ENCODE results near the gene RCAN1. TPM values are rescaled to one million over a fixed set of nuclear protein-coding genes. Genes with fewer than 3 reads are reported as not detected.
A peak's percentile ranks its signal among the peaks of the same experiment; 100 is the strongest.

The RCAN1 gene
- total RNA-seq, 1 experiment from 2014 or later: 28.3 TPM

DNA sequence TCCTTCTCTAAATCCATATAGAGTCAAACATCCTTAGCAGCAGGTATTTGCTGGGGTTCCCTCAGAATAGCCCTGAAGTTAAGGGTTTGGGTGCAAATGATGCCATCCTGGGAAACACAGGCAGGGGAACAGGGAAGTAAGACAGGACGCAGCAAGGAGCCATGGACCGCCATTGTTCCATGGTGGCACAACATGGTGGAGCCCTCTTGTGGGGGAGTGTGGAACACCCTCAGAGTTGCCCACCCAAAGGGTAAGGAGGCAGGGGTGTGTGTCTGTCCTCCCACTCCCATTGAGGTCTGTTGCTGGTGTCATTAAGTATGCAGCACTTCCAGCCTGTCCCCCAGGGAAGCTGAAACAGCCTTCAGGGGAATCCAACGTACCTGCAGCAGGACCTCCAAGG is 20.4 kb upstream of the RCAN1 start:
- H3K9me3 ChIP-seq (replicated peaks): no peaks in the 10 kb centered on the region
- peak; percentile 31 to 47 for DNase-seq
- H3K27ac ChIP-seq: no peak overlapping the region
- no peaks in the 10 kb centered on the region for H3K4me1 ChIP-seq
- no peaks in the 10 kb centered on the region; the same call in none of the 2 replicates for H3K27me3 ChIP-seq
- no peak overlapping the region for H3K4me3 ChIP-seq
- H3K36me3 ChIP-seq: no peaks in the 10 kb centered on the region

DNA sequence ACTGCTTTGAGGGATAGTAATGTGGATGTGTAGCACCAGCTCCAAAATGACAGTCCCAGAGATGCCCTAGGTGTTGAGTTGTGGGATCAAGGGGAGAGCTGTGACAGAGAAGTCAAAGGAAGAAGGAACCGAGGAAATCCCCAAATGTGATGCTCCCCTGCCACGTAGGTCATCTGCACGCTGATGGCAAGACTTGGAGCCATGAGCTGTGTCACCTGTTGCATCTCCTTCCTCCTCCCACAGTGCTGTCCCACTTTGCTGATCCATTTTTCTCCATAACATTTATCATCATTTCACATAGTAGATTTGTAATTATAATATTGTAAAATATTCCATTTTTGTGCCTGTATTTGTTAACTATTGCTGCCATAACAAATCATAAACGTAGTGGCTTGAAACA is 17.6 kb upstream of the RCAN1 start:
- H3K27me3 ChIP-seq: no peaks in the 10 kb centered on the region; the same call in none of the 2 replicates
- no peak overlapping the region for H3K27ac ChIP-seq
- H3K9me3 ChIP-seq (replicated peaks): no peaks in the 10 kb centered on the region
- no peak overlapping the region for H3K4me3 ChIP-seq
- no peaks in the 10 kb centered on the region for H3K36me3 ChIP-seq
- DNase-seq: no peak
- no peaks in the 10 kb centered on the region for H3K4me1 ChIP-seq

DNA sequence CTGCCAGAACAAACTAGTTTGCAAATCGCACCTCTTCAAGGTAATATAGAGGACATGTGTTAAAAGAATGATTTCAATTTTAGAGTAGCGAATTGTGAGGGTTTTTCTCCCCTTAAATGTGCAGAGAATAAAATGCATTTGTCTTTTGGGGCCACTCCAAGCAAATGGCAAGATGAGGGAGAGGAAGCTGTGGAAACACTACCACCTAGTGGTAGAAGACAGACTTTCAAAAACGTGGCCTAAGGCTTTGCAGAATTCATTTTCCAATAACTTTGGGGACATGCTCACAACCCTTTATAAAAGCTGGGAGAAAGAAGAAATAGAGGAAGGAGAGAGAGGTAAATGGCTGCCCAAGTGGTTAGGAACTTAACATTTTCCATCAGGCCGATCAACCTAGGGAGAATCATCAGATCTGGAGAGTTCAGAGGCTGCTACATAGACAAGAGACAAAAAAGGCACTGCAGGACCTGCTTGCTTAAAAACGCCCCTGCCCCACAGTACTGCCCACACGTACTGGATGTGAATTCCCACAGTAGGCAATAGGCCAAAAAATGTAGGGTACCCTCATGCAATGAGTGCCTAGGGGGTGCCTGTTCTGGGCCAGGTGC is 15.7 kb upstream of the RCAN1 start:
- Histone ChIP-seq H3K4me3 (no peak overlapping the region), H3K36me3 (no peaks in the 10 kb centered on the region), H3K9me3 (replicated peaks) (no peaks in the 10 kb centered on the region), H3K27ac (no peak overlapping the region), H3K4me1 (no peaks in the 10 kb centered on the region), H3K27me3 (no peaks in the 10 kb centered on the region; the same call in none of the 2 replicates)
- DNase-seq: peak; percentile 19 to 78

DNA sequence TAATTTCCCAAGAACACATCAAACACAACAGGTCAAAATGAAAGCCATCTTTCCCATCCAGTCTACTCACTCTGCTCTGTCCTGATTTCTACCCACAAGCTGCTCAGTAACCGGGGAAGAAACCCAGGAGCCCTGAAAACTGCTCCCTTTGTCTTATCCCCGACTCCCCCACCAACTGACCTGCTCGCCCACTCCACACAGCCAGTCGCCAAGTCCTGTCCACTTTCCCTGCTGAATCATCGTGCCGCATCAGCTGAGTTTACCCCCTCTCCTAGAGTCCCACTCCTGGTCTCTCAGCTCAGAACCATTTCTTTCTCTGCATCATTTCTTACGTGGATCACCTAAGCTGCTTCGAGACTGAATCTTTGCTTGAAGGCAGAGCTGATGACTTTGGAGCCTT is 11.2 kb upstream of the RCAN1 start:
- Histone ChIP-seq H3K36me3 (no peaks in the 10 kb centered on the region), H3K4me1 (no peaks in the 10 kb centered on the region)
- no peak for DNase-seq

DNA sequence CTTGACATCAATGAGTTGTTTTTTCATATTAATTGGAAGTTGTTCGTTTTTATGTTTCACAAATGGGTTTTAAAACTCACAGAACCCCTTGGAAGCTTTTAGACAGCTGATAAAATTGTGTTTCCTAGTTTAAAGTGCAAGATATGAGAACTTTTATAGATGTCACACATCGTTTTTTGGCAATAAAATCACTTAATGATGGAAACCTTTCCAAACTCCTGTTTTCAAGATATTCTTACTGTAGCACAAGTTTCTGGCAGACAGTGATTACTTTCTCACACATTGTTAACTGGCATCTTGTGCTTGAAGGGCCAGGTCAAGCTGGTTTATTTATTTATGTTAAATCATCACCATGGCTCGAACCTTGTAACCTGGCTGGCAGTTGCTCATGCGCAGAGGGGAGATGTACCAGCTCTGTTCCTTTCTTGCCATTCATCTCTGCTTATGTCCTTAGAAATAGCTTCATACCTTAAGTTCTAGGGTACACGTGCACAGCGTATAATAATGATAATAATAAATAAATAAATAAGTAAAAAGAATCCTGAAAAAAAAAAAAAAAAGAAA is 10.2 kb upstream of the RCAN1 start:
- no peaks in the 10 kb centered on the region for H3K4me1 ChIP-seq
- no peak for DNase-seq
- H3K9me3 ChIP-seq (replicated peaks): no peaks in the 10 kb centered on the region
- no peak overlapping the region for H3K27ac ChIP-seq
- H3K27me3 ChIP-seq: no peaks in the 10 kb centered on the region
- no peaks in the 10 kb centered on the region for H3K36me3 ChIP-seq
- no peak overlapping the region for H3K4me3 ChIP-seq

More for the DNA sequence above, 11.2 kb upstream of the RCAN1 start:
- H3K27me3 ChIP-seq: no peaks in the 10 kb centered on the region
- H3K9me3 ChIP-seq (replicated peaks): no peaks in the 10 kb centered on the region
- H3K27ac ChIP-seq: no peak overlapping the region
- H3K4me3 ChIP-seq: no peak overlapping the region

DNA sequence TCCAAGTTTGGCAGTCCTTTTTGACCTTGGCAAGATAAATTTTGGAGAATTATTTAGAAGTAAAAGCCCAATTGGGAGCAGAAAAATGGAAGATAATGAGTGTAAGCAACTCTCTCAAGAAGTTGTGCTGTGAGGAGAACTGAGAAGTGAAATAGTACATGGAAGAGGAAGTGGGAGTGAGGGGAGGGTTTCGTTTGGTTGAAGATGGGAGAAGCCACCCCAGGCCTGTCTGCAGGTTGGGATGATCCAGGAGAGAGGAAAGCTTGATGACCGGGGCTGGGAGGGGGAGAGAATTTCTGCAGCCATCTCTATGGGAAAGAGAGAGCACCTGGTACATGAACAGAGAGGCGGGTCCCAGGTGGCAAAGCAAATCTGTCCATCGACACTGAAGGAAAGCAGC is 8.6 kb upstream of the RCAN1 start:
- no peaks in the 10 kb centered on the region for H3K9me3 ChIP-seq (replicated peaks)
- no peak overlapping the region for H3K4me3 ChIP-seq
- no peaks in the 10 kb centered on the region for H3K27me3 ChIP-seq
- no peak for DNase-seq
- H3K27ac ChIP-seq: no peak overlapping the region
- no peaks in the 10 kb centered on the region for H3K4me1 ChIP-seq
- no peaks in the 10 kb centered on the region for H3K36me3 ChIP-seq

DNA sequence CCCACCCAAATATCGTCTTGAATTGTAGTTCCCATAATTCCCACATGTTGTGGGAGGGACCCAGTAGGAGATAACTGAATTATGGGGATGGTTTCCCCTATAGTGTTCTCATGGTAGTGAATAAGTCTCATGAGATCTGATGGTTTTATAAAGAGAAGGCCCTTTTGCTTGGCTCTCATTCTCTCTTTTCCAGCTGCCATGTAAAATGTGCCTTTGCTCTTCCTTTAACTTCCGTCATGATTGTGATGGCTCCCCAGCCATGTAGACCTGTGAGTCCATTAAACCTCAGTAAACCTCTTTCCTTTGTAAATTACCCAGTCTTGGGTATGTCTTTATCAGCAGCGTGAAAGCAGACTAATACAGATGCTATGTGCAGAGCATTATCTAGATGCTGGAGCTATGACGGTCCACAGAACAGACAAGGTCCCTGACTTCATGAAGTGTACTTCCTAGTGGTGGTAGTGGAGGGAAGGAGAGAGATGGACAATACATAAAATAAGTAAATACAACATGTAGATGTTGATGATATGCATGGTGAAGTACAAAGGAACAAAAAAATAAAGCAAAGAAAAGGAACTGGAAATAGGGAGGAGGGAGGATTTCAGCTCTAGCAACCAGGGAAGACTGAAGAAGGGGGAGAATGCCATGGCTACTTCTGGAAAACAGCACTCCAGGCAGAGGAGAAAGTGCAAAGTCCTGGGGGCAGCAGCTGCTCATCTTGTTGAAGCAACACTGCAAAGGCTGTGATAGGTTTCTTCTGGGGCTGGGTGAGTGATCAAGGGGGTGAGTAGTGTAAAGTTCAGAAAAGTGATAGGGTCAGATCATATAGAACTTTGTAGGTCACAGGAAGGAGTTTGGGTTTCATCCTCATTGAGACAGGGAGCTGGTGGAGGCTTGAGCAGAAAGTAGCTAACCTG is 6.8 kb upstream of the RCAN1 start:
- Histone ChIP-seq H3K4me1 (no peaks in the 10 kb centered on the region), H3K4me3 (no peak overlapping the region), H3K36me3 (no peaks in the 10 kb centered on the region), H3K27ac (no peak overlapping the region), H3K27me3 (no peaks in the 10 kb centered on the region), H3K9me3 (replicated peaks) (no peaks in the 10 kb centered on the region)
- DNase-seq: no peak

DNA sequence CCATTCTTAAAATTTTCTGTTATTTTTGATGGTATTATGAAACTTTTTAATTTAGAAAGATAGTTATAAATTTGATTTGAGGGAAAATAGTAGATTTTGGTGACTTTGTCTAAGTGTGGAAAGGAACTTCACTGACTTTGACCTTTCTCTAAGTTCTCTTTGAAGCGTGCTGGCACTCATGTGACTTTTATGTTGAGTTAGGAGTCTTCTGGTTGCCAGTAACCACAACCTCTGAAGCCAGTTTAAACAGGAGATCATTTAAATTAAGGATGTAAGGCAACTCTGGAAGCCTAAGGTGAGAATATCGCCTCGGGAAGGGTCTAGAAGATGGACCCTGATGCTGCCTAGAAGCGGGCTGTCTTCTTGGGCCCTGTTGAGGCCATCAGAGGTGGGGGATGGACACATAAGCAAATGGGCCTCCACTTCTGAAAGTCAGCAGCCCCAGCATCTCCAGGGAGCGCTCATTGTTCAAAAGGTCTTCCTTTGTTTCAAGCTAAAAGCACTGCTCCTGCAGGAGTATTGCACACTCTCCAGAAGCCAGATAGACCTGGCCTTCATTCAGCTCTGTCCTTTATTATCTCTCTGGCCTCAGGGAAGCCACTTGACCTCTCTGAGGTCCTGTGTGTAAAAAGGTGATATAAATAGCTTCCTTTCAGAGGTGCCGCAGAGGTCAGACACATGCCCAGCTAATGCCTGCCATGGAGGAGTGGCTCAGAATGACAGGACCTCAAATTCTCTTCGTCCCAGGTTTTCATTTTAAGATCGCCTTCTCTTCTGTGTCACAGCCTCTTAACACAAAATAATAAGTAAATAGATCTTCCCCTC is 5.1 kb upstream of the RCAN1 start:
- Histone ChIP-seq H3K27ac (no peak overlapping the region), H3K4me3 (no peak overlapping the region), H3K36me3 (no peaks in the 10 kb centered on the region), H3K9me3 (replicated peaks) (no peaks in the 10 kb centered on the region), H3K4me1 (no peaks in the 10 kb centered on the region), H3K27me3 (no peaks in the 10 kb centered on the region)
- DNase-seq: no peak

DNA sequence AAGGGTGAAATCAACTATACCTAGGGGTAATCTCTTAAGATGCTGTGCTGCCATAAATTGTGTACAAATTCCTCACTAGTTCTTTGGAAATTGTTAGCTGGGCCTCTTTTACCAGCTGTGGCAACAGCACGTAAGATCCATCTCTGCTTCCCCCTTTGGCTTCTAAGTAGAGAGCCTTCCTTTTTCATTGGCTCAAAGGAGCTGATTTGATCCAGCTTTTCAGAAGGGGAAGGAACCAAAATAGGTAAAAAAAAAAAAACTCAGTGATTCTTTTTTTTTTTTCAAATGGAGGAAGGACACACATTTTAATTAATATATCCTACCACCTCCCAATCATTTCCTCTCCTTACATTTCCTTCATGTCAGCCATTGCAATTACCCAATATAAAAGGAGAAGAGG is 4.0 kb upstream of the RCAN1 start:
- Histone ChIP-seq H3K27ac (no peak overlapping the region), H3K4me1 (0 out of 2 replicates have a peak, but pooled peaks cover 3% of the 10 kb centered on the region), H3K36me3 (no peaks in the 10 kb centered on the region), H3K27me3 (no peaks in the 10 kb centered on the region), H3K9me3 (replicated peaks) (no peaks in the 10 kb centered on the region), H3K4me3 (no peak overlapping the region)
- DNase-seq: no peak

DNA sequence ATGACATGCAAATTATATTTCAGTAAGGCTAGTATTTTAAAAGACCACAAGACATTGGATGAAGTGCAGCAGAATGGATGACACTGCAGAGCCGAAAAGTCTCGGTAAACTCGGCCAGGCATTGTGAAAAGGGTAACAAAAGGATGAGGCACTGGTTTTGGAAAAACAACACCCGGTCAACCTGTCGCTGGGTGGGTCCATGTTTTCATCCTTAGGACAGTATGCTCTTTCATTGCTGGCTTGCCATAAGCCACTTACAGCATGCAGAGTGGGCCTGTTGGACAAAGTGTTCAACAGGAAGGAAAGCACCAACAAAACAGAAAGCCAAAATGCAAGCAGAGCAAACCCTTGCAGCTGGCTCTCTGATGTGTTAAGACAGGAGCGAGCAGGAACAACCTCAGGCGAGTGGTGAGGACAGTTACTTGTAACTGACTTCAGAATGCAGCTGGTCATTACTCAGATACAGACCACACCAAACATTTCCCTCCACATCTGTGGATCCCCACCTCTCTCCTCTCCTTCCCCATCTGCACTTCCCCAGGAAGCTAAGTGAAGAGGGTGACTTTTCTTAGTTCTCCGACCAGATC is 2.9 kb upstream of the RCAN1 start:
- no peak overlapping the region for H3K4me3 ChIP-seq
- no peaks in the 10 kb centered on the region for H3K36me3 ChIP-seq
- H3K4me1 ChIP-seq: 0 out of 2 replicates have a peak, but pooled peaks cover 3% of the 10 kb centered on the region
- no peaks in the 10 kb centered on the region for H3K27me3 ChIP-seq
- no peak for DNase-seq
- H3K9me3 ChIP-seq (replicated peaks): no peaks in the 10 kb centered on the region
- no peak overlapping the region for H3K27ac ChIP-seq

DNA sequence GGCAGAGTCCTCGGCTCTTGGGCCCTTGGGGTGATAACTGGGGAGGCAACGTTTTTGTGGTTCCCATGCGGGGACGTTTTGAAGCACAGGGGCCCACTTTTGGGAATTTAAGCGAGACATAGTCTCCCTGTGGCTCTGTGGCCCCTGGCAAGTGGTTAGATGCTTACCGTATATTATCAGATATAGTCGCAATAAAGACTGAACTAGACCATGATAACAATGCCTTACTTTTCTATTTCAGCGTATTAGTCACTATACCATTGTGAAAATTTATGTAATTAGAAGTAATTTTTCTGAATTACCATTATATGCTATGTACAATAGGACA is 538 bp upstream of the RCAN1 start:
- Histone ChIP-seq H3K27ac (no peak overlapping the region; the same call in 1 of the 2 replicates), H3K4me3 (peak overlapping the region; percentile 92), H3K27me3 (no peaks in the 10 kb centered on the region), H3K4me1 (0 out of 2 replicates have a peak, but pooled peaks cover 3% of the 10 kb centered on the region), H3K36me3 (no peaks in the 10 kb centered on the region), H3K9me3 (replicated peaks) (no peaks in the 10 kb centered on the region)
- DNase-seq: no peak

DNA sequence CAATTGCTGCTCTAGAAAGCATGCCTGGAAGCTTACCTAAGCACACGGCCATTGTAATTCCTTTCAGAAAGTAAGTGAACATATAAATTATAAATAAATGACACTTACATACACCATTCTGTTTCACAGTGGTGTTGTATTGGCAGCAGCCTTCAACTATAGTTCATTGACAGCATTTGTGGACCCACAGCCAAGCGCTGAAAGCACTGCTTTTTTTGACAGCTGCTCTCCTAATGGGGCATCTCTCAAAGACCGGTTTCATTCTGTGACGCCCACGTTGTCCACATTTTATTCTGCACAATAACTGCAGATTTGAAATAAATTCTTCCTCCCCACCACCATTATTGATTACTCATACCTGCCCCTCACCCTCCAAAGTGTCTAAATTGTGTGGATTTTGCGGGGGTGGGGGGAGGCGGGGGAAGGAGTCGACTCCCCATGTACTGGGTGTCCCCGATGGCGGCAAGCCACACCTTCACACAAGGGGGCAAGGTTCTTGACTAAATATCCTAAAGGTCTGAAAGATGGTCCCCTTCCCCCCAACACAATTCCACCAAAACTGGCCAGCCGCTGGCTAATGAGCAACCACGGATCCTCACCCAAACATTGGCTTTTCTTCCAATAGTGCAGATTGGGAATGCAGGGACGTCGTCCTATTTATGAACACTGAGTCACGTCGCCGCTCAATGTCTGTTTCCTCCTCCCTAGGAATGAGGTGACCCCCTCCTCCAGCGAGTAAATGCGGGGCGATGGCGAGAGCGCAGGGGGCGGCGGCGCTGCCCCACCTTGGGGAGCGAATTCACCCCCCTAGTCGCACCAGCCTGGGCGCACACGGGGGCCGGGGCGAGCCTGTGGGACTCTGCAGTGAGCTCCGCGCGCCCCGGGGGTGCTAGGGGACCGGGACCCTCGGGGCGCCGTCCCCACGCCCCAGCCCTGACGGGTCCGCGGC is 960 bp downstream of the RCAN1 start:
- H3K27me3 ChIP-seq: no peaks in the 10 kb centered on the region
- H3K9me3 ChIP-seq (replicated peaks): no peaks in the 10 kb centered on the region
- H3K4me1 ChIP-seq: 0 out of 2 replicates have a peak, but pooled peaks cover 3% of the 10 kb centered on the region
- H3K27ac ChIP-seq: no peak overlapping the region
- peak overlapping the region; percentile 92 for H3K4me3 ChIP-seq
- H3K36me3 ChIP-seq: no peaks in the 10 kb centered on the region
- DNase-seq: no peak

DNA sequence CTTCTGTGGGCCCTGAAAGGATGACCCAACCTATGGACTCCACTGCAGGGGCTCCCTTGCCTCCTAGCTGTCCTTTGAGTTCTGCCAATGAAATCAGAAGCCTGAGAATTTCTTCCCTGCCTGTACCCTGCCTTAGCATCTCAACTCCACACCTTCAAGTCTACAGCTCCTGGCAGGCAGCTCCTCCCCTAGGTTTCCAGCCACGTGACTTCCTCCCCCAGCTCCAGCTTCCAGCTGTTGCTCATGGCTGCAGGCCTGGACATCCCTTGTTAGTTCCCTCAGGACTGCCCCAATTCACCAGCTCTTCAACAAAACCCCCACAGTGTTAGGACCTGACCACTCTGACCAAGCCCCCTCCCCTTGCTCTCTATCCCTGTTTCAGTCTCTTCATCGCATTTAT is 2.4 kb downstream of the RCAN1 start:
- H3K27ac ChIP-seq: no peak overlapping the region
- no peak overlapping the region for H3K4me3 ChIP-seq
- H3K9me3 ChIP-seq (replicated peaks): no peaks in the 10 kb centered on the region
- H3K4me1 ChIP-seq: 0 out of 2 replicates have a peak, but pooled peaks cover 3% of the 10 kb centered on the region
- DNase-seq: peak; percentile 15 to 21
- H3K36me3 ChIP-seq: no peaks in the 10 kb centered on the region
- no peaks in the 10 kb centered on the region for H3K27me3 ChIP-seq

Data from SJCRH30 (cell line).